ENCODE data around the gene KLK2.

Gene KLK2

DNA sequence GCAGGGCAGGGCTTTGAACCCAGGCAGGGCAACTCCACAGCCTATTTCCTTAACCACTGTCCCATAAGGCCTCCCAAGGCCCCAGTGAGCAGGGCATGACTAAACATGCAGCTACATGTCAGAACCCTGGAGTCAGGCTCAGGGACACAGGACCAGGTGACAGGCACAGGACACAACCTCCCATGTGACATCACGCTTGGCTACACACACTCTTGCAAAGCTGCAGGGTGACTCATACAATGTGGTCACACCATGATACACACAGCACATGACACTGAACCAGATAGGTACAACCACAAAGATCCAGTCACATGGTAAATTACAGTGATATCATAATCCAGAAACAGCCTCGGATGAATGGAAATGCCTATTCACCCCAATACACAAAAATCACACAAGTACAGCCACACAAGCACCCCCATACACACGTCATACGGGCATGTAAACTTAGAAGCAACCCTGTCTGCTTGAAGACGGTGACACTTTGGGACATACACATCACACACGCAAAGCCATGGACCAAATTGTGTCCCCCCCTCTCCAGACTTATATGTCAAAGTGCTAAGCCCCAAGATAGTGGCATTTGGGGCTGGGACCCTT lies 23.5 kb downstream of the KLK2 start:
- TF ChIP-seq, protein P1, sequence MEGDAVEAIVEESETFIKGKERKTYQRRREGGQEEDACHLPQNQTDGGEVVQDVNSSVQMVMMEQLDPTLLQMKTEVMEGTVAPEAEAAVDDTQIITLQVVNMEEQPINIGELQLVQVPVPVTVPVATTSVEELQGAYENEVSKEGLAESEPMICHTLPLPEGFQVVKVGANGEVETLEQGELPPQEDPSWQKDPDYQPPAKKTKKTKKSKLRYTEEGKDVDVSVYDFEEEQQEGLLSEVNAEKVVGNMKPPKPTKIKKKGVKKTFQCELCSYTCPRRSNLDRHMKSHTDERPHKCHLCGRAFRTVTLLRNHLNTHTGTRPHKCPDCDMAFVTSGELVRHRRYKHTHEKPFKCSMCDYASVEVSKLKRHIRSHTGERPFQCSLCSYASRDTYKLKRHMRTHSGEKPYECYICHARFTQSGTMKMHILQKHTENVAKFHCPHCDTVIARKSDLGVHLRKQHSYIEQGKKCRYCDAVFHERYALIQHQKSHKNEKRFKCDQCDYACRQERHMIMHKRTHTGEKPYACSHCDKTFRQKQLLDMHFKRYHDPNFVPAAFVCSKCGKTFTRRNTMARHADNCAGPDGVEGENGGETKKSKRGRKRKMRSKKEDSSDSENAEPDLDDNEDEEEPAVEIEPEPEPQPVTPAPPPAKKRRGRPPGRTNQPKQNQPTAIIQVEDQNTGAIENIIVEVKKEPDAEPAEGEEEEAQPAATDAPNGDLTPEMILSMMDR (IDR thresholded peaks at IDR 0.05; ENCODE audit: insufficient read depth, low read length, missing control alignments), result no peak
- CTCF ChIA-PET, result no interaction called here
- DNase-seq (ENCODE audit: low read depth, low spot score), result no peak
- H3K4me3 ChIP-seq (ENCODE audit: low read depth, low read length), result no peak overlapping the region
- POLR2A ChIA-PET, result no interaction called here

DNA sequence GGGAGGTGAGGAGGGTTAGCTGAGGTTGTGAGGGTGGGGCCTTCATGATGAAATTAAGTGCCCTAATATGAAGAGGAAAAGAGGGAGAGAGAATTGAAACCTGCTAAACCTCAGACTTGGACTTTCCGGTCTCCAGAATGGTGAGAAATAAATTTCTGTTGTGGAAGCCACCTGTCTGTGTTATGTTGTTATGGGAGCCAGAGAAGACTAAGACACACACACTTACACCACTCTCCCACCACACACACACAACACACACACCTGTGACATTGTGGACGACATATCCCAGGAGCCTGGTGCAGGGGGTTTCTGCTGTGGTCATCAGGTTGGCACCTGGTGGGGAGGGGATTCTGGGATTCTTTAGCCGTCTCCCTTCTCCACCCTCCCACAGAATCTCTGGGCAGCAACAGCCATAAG lies 24.0 kb downstream of the KLK2 start:
- ChIA-PET CTCF (no interaction called here), POLR2A (no interaction called here)
- DNase-seq (ENCODE audit: low read depth, low spot score), result no peak
- no peak overlapping the region for H3K4me3 ChIP-seq (ENCODE audit: low read depth, low read length)
- TF ChIP-seq, protein P1 (IDR thresholded peaks at IDR 0.05; ENCODE audit: insufficient read depth, low read length, missing control alignments), result no peak

DNA sequence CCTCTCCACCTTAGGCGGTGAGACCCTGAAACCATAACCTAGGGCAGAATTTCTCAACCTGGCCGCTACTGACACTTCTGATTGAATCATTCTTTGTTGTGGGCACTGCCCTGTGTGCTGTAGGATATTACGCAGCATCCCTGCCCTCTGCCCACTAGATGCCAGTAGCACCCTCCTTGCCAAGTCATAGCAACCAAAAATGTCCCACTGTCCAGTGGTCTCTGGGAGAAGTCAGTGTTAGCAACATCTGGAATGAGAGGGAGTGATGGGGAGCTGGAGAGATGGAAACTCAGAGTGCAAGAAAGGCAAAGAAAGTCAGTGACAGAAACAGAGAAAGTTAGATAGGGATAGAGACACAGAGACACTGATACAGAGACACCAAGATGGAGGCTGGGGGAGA lies 24.4 kb downstream of the KLK2 start:
- TF ChIP-seq, protein P1 (IDR thresholded peaks at IDR 0.05; ENCODE audit: insufficient read depth, low read length, missing control alignments), result no peak
- POLR2A ChIA-PET, result no interaction called here

DNA sequence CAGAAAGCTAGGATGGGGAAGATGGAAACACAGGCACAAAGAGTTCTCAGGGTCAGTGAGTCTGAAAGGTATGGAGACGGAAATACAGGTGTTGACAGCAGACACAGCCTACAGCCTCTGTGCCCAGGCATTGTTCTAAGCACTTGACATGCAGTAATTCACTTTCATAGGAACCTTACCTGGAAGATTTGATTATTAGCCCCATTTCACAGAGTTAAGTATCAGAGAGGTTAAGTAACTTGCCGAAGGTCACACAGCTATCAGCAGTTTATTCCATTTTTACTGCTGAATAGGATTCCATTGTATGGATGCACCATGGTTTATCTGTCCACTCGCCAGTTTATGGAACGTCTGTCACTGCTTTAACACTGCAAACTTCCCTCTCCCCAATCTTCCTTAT lies 24.8 kb downstream of the KLK2 start:
- H3K4me3 ChIP-seq (ENCODE audit: low read depth, low read length), result no peak overlapping the region
- TF ChIP-seq, protein P1 (IDR thresholded peaks at IDR 0.05; ENCODE audit: insufficient read depth, low read length, missing control alignments), result no peak
- POLR2A ChIA-PET, result no interaction called here
- no peak for DNase-seq (ENCODE audit: low read depth, low spot score)
- CTCF ChIA-PET, result no interaction called here

More for the DNA sequence above, 24.4 kb downstream of the KLK2 start:
- no peak for DNase-seq (ENCODE audit: low read depth, low spot score)
- H3K4me3 ChIP-seq (ENCODE audit: low read depth, low read length), result no peak overlapping the region
- CTCF ChIA-PET, result no interaction called here

DNA sequence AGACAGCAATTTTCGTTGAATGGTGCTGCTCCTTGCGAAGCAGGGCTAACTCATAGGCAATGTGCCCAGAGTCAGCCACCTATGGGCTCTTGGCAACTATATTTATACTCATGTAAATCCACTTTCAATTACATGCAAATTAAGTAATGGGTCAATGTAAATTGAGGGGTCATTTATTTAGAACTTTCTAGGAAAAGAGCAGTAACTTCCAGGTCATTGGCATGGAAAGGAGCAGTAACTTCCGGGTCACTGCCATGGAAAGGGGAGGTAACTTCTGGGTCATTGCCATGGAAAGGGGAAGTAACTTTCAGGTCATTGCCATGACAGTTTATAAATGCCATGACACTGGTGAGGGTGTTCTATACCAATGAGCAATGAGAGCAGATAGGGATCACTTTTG lies 26.3 kb downstream of the KLK2 start:
- no peak overlapping the region for H3K4me3 ChIP-seq (ENCODE audit: low read depth, low read length)
- no peak for DNase-seq (ENCODE audit: low read depth, low spot score)
- TF ChIP-seq, protein P1 (IDR thresholded peaks at IDR 0.05; ENCODE audit: insufficient read depth, low read length, missing control alignments), result no peak
- ChIA-PET POLR2A (no interaction called here), CTCF (interaction anchor here (1.0 kb wide), 1 partner anchor 21 kb away, joined by 3 read pairs; no protein-coding TSS in a partner anchor)

DNA sequence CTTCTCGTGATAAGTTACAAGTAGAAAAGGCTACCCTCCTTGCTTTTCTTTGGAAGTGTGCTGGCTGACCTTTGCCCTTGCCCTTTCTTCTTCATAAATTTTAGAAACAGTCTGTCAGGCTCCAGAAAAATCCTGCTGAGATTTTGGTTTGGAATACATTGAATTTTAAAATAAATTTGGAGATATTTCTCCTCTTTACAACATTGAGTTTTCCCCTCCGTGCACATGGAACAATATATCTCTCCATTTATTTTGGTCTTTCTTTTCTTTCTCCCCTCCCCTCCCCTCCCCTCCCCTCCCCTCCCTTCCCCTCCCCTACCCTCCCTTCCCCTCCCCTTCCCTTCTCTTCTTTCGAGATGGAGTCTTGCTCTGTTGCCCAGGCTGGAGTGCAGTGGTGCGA lies 29.4 kb downstream of the KLK2 start:
- DNase-seq (ENCODE audit: low read depth, low spot score), result no peak
- ChIA-PET CTCF (no interaction called here), POLR2A (no interaction called here)
- H3K4me3 ChIP-seq (ENCODE audit: low read depth, low read length), result no peak overlapping the region
- TF ChIP-seq, protein P1 (IDR thresholded peaks at IDR 0.05; ENCODE audit: insufficient read depth, low read length, missing control alignments), result no peak
